Karpas-422 (cell line): ENCODE measurements around the gene NUP160. TPM values are rescaled to one million over a fixed set of nuclear protein-coding genes. Genes with fewer than 3 reads are reported as not detected.

Source experiments
- DNase-seq: peaks from one replicate; pipeline ENCODE4 v3.0.0-alpha.2; 2015
- H2AFZ ChIP-seq: fragments of 200-600 bp; sonication (generic); 2 replicates; pipeline ENCODE4 v1.6.1; 2014; ENCODE audit warnings: antibody characterized with exemption, low read length, mixed read lengths
- H3K27ac ChIP-seq: fragments of 200-600 bp; sonication (generic); 2 replicates; pipeline ENCODE4 v1.5.1; 2014; ENCODE audit warnings: mild to moderate bottlenecking, low read length, moderate library complexity
- H3K27me3 ChIP-seq: fragments of 200-600 bp; sonication (generic); 2 replicates; pipeline ENCODE4 v1.6.1; 2014; ENCODE audit warnings: low read length, mixed read lengths
- H3K36me3 ChIP-seq: fragments of 200-600 bp; sonication (generic); 2 replicates; pipeline ENCODE4 v1.6.1; 2014; ENCODE audit warnings: low read length, mixed read lengths; ENCODE audit not compliant: insufficient read depth
- H3K4me1 ChIP-seq: fragments of 200-600 bp; sonication (generic); 2 replicates; pipeline ENCODE4 v1.6.1; 2014; ENCODE audit warnings: mild to moderate bottlenecking, low read length, mixed read lengths
- H3K4me2 ChIP-seq: fragments of 200-600 bp; sonication (generic); 2 replicates; pipeline ENCODE4 v1.6.1; 2014; ENCODE audit warnings: low read length, low read depth, mild to moderate bottlenecking; ENCODE audit not compliant: poor library complexity, severe bottlenecking
- H3K4me3 ChIP-seq: fragments of 200-600 bp; sonication (generic); 2 replicates; pipeline ENCODE4 v1.5.1; 2014; ENCODE audit warnings: mild to moderate bottlenecking, antibody characterized with exemption, low read length, mixed read lengths
- H3K79me2 ChIP-seq: fragments of 200-600 bp; sonication (generic); 2 replicates; pipeline ENCODE4 v1.6.1; 2014; ENCODE audit warnings: mild to moderate bottlenecking, low read length, mixed read lengths
- H3K9ac ChIP-seq: fragments of 200-600 bp; sonication (generic); 2 replicates; pipeline ENCODE4 v1.6.0; 2014; ENCODE audit warnings: low read length
- H3K9me2 ChIP-seq: fragments of 200-600 bp; sonication (generic), shearing (Covaris generic); replicated peaks from 2 replicates; pipeline ENCODE4 v1.6.0; 2014; ENCODE audit warnings: mild to moderate bottlenecking, low read length, moderate library complexity; ENCODE audit not compliant: insufficient read depth
- H3K9me3 ChIP-seq: fragments of 300-700, 200-600 bp; sonication (generic); 2 replicates; pipeline ENCODE4 v1.6.1; 2014; ENCODE audit warnings: low read length, mixed read lengths
- H4K20me1 ChIP-seq: fragments of 200-600 bp; sonication (generic); 2 replicates; pipeline ENCODE4 v1.6.1; 2014; ENCODE audit warnings: mild to moderate bottlenecking, antibody characterized with exemption, low read length, low read depth; ENCODE audit not compliant: insufficient read depth
- total RNA-seq: library from RNA; depleted of rRNA; stranded (reverse); fragments of >200 nt; shearing (Covaris generic); gene quantifications from 2 replicates; pipeline ENCODE4 v1.2.3, GENCODE V29; 2014; ENCODE audit warnings: low replicate concordance

The NUP160 gene
- total RNA-seq, 1 experiment from 2014 or later, result 65.0 TPM

DNA sequence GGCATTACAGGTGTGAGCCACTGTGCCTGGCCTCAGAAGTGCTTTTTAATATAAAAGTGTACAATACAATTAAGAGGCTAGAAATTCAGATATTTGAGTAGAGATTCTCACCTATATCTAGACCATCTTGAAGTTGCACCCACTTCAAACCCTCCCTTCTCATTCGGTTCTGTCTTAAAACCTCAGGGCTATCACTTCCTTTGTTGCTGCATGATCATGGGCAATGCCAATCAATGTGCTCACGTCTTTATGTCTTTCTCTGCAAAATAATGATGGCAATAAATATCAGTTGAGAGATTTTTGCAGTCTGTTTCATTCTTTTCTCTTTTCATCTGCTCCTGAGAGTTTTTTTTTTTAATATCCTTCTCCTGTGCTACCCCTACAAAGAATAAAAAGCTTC, 9.3 kb upstream of the NUP160 start:
- Histone ChIP-seq H3K9me2 (no peaks in the 10 kb centered on the region), H3K27me3 (no peaks in the 10 kb centered on the region), H2AFZ (no peak overlapping the region), H3K4me2 (peak overlapping the region; percentile 65), H3K9ac (peak overlapping the region; percentile 47), H4K20me1 (no peaks in the 10 kb centered on the region), H3K4me3 (peak overlapping the region; percentile 15; the same call in 1 of the 2 replicates), H3K27ac (peak overlapping the region; percentile 97), H3K79me2 (no peaks in the 10 kb centered on the region), H3K9me3 (no peaks in the 10 kb centered on the region), H3K36me3 (no peaks in the 10 kb centered on the region), H3K4me1 (peaks cover 75% of the 10 kb centered on the region)
- DNase-seq, result peak; percentile 85

DNA sequence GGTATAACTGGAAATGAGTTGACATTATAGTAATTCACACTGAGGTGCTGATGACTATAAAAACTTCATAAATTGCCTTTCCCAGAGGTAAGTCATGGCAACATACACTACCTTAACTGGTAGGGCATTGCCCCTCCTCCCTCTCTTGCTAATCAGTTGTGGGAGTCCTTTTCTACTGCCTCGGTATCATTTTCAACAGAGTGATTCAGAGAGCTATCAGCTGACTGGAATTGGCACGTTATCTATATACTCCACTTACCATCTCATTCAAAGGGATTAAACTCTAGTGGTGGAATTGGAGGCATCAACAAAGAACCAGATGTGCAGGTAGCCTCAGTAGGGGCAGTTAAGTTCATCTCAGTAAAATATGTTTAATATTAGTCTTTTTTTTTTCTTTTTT, 8.0 kb upstream of the NUP160 start:
- DNase-seq, result no peak
- no peaks in the 10 kb centered on the region for H3K36me3 ChIP-seq
- no peak overlapping the region for H3K4me2 ChIP-seq
- no peaks in the 10 kb centered on the region for H3K79me2 ChIP-seq
- H3K4me3 ChIP-seq, result no peak overlapping the region
- no peaks in the 10 kb centered on the region for H4K20me1 ChIP-seq
- H3K9ac ChIP-seq, result no peak overlapping the region
- no peaks in the 10 kb centered on the region for H3K27me3 ChIP-seq
- no peak overlapping the region for H2AFZ ChIP-seq
- H3K9me3 ChIP-seq, result no peaks in the 10 kb centered on the region
- H3K9me2 ChIP-seq, result no peaks in the 10 kb centered on the region
- peak overlapping the region; percentile 97 for H3K27ac ChIP-seq
- H3K4me1 ChIP-seq, result peaks cover 79% of the 10 kb centered on the region

DNA sequence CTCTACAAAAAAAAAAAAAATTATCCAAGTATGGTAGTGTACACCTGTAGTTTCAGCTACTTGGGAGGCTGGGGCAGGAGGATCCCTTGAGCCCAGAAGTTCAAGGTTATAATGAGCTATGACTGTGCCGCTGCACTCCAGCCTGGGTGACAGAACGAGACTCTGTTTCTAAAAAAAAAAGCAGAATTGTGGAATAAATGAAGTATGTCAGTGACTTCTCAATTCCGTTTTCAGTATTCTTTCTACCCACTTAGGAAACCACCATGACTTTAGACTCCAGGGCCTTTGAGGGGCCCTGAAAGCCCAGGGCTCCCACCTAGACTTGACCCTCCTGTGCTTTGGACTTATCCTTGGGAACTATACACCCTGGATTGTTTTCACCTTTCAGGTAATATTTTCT, 6.5 kb upstream of the NUP160 start:
- Histone ChIP-seq H2AFZ (no peak overlapping the region), H3K79me2 (no peaks in the 10 kb centered on the region), H4K20me1 (no peaks in the 10 kb centered on the region), H3K4me3 (no peak overlapping the region), H3K4me2 (peak overlapping the region; percentile 61), H3K27me3 (no peaks in the 10 kb centered on the region), H3K9me2 (no peaks in the 10 kb centered on the region), H3K9me3 (no peaks in the 10 kb centered on the region), H3K9ac (no peak overlapping the region), H3K4me1 (peaks cover 92% of the 10 kb centered on the region), H3K27ac (peak overlapping the region; percentile 96), H3K36me3 (no peaks in the 10 kb centered on the region)
- no peak for DNase-seq

- H3K4me2 ChIP-seq, result peak overlapping the region; percentile 66
- DNase-seq, result no peak
- H4K20me1 ChIP-seq, result no peaks in the 10 kb centered on the region
- peaks cover 81% of the 10 kb centered on the region for H3K4me1 ChIP-seq
- H3K9me2 ChIP-seq, result no peaks in the 10 kb centered on the region
- H2AFZ ChIP-seq, result no peak overlapping the region; the same call in 1 of the 2 replicates
- H3K27me3 ChIP-seq, result no peaks in the 10 kb centered on the region
- H3K79me2 ChIP-seq, result peaks cover 10% of the 10 kb centered on the region
- peak overlapping the region; percentile 9; the same call in 1 of the 2 replicates for H3K4me3 ChIP-seq
- peaks cover under 1% of the 10 kb centered on the region; the same call in 1 of the 2 replicates for H3K36me3 ChIP-seq
- peak overlapping the region; percentile 96 for H3K27ac ChIP-seq
- peak overlapping the region; percentile 53 for H3K9ac ChIP-seq
- H3K9me3 ChIP-seq, result no peaks in the 10 kb centered on the region
These were observed 3.9 kb upstream of the NUP160 start for GRCh38 chr11:47852053-47852452.

DNA sequence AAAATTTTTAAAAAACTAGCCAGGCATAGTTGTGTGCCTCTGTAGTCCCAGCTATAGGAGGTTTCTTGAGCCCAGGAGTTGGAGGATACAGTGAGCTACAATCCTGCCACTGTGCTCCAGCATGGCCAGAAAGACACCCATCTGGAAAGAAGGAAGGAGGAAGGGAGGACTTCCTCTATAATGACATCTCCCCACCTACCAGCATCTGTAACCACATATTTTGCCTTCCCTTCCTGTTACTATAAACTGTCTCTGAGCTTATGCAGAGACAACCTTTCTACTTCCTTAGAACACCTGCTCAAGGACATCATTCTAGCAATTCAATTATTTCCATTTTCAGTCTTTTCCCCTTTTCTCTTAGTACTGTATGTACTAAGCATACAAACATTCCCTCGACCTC, 2.2 kb upstream of the NUP160 start:
- H3K9ac ChIP-seq, result peak overlapping the region; percentile 53
- H3K79me2 ChIP-seq, result peaks cover 28% of the 10 kb centered on the region
- H3K27ac ChIP-seq, result peak overlapping the region; percentile 96
- H3K27me3 ChIP-seq, result no peaks in the 10 kb centered on the region
- H3K4me3 ChIP-seq, result peak overlapping the region; percentile 40
- no peak overlapping the region for H2AFZ ChIP-seq
- DNase-seq, result peak; percentile 85
- H3K36me3 ChIP-seq, result peaks cover 17% of the 10 kb centered on the region
- H3K9me2 ChIP-seq, result no peaks in the 10 kb centered on the region; the same call in 1 of the 2 replicates
- H4K20me1 ChIP-seq, result no peaks in the 10 kb centered on the region
- H3K4me2 ChIP-seq, result peak overlapping the region; percentile 66
- H3K4me1 ChIP-seq, result peaks cover 74% of the 10 kb centered on the region
- H3K9me3 ChIP-seq, result no peaks in the 10 kb centered on the region

DNA sequence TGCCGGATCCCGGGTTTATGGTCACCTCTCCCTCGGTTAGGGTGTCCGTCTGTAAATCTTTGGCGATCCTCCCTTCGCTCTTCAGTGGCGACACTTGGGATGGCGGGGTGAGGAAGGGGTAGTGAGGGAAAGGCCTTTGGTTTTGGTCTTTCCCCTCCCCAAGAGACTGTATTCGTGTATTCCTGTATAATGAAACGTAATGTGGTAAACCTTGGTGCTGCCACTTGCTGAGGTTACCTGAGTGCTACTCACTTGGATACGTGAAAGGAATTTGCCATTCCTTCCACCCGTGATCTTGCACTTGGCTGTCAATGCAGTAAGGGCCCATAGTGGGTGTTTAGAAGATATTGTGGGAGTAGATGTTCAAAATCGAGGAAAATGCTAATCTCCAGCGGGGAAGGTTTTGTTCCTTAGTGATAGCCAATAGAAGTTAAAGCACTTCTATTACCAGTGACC, 578 bp upstream of the NUP160 start:
- Histone ChIP-seq H3K4me2 (peak overlapping the region; percentile 95), H3K27ac (peak overlapping the region; percentile 96), H3K27me3 (no peaks in the 10 kb centered on the region), H3K9me2 (no peaks in the 10 kb centered on the region; the same call in 1 of the 2 replicates), H3K79me2 (peaks cover 41% of the 10 kb centered on the region), H2AFZ (no peak overlapping the region; the same call in 1 of the 2 replicates), H3K9me3 (no peaks in the 10 kb centered on the region), H4K20me1 (0 out of 2 replicates have a peak, but pooled peaks cover under 1% of the 10 kb centered on the region), H3K9ac (peak overlapping the region; percentile 88), H3K4me1 (peaks cover 62% of the 10 kb centered on the region), H3K36me3 (peaks cover 20% of the 10 kb centered on the region), H3K4me3 (peak overlapping the region; percentile 98)
- DNase-seq, result no peak

GRCh38 chr11:47847537-47847891, 636 bp downstream of the NUP160 start:
- no peak overlapping the region for H2AFZ ChIP-seq
- H3K27ac ChIP-seq, result peak overlapping the region; percentile 96
- H3K4me3 ChIP-seq, result peak overlapping the region; percentile 98
- H3K36me3 ChIP-seq, result peaks cover 32% of the 10 kb centered on the region
- peak overlapping the region; percentile 95 for H3K4me2 ChIP-seq
- no peak for DNase-seq
- H3K9me3 ChIP-seq, result no peaks in the 10 kb centered on the region
- peaks cover 51% of the 10 kb centered on the region for H3K4me1 ChIP-seq
- no peaks in the 10 kb centered on the region for H3K27me3 ChIP-seq
- H3K9ac ChIP-seq, result peak overlapping the region; percentile 88
- peaks cover 53% of the 10 kb centered on the region for H3K79me2 ChIP-seq
- H4K20me1 ChIP-seq, result 0 out of 2 replicates have a peak, but pooled peaks cover 6% of the 10 kb centered on the region
- no peaks in the 10 kb centered on the region; the same call in 1 of the 2 replicates for H3K9me2 ChIP-seq

DNA sequence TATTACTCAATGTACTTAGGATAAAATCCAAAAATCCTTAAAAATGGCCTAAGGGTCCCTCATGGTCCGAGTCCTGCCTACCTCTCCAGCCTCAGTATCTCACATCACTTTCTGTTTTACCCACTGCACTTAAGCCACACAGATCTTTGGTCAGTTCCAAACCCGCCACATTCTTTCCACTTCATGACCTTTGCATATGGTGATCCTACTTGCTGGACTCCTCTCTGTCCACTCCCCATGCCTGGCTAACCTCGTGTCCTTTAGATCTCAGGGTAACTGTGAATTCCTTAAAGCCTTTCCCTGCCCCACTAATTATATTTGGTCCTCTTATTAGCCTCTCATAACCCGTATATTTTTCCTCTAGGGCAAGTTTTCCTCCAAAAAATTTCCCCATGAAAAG, 1.2 kb downstream of the NUP160 start:
- H3K9ac ChIP-seq, result peak overlapping the region; percentile 88
- no peaks in the 10 kb centered on the region for H3K27me3 ChIP-seq
- peaks cover 58% of the 10 kb centered on the region for H3K79me2 ChIP-seq
- H3K36me3 ChIP-seq, result peaks cover 38% of the 10 kb centered on the region
- no peaks in the 10 kb centered on the region; the same call in 1 of the 2 replicates for H3K9me2 ChIP-seq
- peaks cover 46% of the 10 kb centered on the region for H3K4me1 ChIP-seq
- peak overlapping the region; percentile 96 for H3K27ac ChIP-seq
- H3K4me2 ChIP-seq, result peak overlapping the region; percentile 95
- H3K9me3 ChIP-seq, result no peaks in the 10 kb centered on the region
- no peak overlapping the region for H2AFZ ChIP-seq
- 0 out of 2 replicates have a peak, but pooled peaks cover 6% of the 10 kb centered on the region for H4K20me1 ChIP-seq
- DNase-seq, result no peak
- peak overlapping the region; percentile 98 for H3K4me3 ChIP-seq
